Testis (tissue), 2 donors: ENCODE results near the gene LRRTM4.

Source experiments
- POLR2A ChIP-seq: fragments of 450-650 bp; IDR thresholded peaks from one replicate; pipeline ENCODE4 v1.6.1; 2017; ENCODE audit warnings: antibody characterized with exemption, mild to moderate bottlenecking, moderate library complexity
- TF ChIP-seq, protein P1 (sequence below), 3 experiments: fragments of 450-650 bp in 2 of 3; fragments of 200-600 bp in 1 of 3; sonication (generic) in 1 of 3; IDR thresholded peaks; one replicate each; pipeline ENCODE4 v1.5.1; 2016 to 2019; ENCODE audit warnings: antibody characterized with exemption in 3 of 3, mild to moderate bottlenecking in 2 of 3, moderate library complexity in 1 of 3

DNA sequence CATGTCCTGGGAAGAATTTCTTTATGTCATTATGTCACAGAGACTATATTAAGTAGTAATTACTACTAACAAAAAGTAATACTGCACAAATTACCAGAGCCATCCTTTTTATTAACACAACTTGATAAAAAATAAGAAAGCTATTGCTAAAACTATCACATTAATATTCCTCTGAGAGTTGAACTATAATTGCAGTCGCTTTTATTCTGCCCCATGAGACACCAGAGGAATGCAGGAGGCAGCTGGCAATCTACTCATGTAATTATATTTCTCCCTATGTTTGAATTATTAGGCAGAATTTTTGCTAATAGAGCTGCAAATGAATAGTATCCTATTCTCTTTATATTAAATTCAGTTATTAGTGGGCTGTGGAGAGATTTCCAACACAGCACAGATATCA is 220.7 kb downstream of the LRRTM4 start:
- no peak for TF ChIP-seq POLR2A
- TF ChIP-seq, protein P1, sequence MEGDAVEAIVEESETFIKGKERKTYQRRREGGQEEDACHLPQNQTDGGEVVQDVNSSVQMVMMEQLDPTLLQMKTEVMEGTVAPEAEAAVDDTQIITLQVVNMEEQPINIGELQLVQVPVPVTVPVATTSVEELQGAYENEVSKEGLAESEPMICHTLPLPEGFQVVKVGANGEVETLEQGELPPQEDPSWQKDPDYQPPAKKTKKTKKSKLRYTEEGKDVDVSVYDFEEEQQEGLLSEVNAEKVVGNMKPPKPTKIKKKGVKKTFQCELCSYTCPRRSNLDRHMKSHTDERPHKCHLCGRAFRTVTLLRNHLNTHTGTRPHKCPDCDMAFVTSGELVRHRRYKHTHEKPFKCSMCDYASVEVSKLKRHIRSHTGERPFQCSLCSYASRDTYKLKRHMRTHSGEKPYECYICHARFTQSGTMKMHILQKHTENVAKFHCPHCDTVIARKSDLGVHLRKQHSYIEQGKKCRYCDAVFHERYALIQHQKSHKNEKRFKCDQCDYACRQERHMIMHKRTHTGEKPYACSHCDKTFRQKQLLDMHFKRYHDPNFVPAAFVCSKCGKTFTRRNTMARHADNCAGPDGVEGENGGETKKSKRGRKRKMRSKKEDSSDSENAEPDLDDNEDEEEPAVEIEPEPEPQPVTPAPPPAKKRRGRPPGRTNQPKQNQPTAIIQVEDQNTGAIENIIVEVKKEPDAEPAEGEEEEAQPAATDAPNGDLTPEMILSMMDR (IDR thresholded peaks at IDR 0.05): no peak
